RCC 7860 (cell line): ENCODE data around the gene CARMIL1.

Experiments used
- DNase-seq: peaks from one replicate; pipeline ENCODE4 v3.0.0-alpha.2; 2015; ENCODE audit warnings: low spot score
- FAIRE-seq: peaks from 2 replicates; lab custom pipeline; 2012; peaks lifted over from hg19 to GRCh38; lab: Jason Lieb, UNC

The CARMIL1 gene

DNA sequence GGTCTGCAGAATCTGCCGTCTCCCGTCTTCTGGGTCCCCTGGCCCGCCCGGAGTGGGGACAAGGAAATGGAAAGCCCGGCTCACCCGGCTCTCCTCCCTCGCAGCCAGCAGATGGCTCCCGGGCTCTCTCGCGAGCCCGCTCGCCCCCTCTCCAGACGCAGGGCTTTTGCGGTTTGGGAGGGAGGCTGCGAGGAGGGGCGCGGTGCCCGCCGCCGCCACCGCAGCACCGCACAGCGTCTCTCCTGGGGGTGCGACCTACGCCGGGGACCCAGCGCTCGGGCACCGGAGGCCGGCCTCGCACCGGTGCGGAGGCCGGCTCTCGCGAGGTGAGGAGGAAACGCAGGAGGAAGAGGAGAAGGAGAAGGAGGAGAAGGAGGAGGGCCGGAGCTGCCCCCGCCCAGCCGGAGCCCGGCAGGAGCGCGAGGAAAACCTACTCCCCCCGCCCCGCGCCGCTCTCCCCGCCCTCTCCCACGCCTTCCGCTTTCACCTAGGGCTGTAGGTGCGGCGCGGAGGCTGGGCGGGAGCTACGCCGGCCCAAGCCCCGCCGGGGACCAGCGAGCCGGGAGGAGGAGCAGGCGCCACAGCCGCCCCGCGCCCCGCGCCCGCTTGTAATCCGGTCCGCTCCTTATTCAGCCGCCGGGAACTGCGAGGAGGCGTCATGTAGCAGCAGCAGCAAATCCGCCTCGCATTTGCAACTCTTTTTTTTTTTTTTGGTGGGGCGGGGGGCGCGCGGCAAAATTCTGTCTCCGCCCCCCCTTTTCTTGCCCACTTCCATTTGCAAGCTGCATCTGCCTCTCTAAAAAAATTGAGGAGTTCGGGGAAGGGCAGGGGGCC is at the start of gene CARMIL1:
CARMIL1 (plus strand) TSS at position 461 of the 834 bp plus-strand sequence. CDS start 422 bp downstream, outside the sequence.
- DNase-seq (peak; percentile 78), FAIRE-seq (no peak)

DNA sequence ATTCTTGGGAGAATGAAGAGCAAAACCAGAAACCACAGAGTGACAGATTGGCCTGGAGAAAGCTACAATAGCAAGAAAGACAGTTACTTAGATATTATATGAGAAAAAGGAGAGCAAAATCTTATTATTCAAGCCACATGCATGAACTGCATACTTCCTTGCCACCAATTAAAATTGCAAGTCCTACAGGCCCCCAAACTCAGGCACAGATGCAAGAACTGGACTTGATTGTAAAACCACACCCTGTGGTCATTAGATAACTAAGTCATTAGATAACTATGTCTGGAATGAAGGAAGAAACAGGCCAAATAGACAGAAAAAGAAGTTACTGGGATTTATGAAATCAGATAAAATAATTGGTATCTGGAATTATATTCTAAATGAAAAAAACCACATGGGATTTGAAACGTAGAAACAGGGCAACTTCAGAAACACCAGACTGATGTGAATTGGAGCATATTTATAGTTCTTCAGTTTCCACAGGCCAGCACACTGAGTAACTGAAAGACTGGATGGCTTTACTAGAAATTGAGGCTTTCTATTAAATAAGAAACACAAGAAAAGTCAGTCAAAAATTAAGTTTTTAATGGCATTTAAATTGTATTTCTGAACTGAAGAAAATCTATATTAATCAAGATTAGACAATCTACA is 49.4 kb upstream of the CARMIL1 start:
- FAIRE-seq (peak; percentile 87), DNase-seq (peak; percentile 56)

DNA sequence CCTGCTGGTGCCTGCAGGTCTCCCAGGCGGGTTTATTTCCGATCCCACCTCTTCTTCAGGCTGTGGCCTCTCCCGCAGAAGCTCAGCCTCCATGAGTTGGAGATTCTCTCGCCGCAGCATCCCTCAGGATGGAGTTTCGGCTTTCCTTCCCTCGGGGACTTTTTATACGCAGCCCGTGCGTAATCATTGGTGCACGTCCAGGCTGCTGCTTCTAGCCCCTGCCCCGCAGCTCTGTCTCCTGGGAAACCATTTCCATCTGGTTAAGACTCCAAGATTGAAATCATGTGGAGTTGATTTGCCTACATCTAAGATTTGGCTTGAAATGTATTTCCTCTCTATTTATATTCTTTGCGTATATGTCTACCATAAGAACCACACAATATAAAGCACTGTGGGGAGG is 46.7 kb upstream of the CARMIL1 start:
- DNase-seq (no peak), FAIRE-seq (no peak)

- DNase-seq, result no peak
- no peak for FAIRE-seq
Measured at GRCh38 chr6:25233226-25233625, 45.9 kb upstream of the CARMIL1 start.

GRCh38 chr6:25237579-25237978 is 41.6 kb upstream of the CARMIL1 start:
- DNase-seq, result no peak
- no peak for FAIRE-seq

DNA sequence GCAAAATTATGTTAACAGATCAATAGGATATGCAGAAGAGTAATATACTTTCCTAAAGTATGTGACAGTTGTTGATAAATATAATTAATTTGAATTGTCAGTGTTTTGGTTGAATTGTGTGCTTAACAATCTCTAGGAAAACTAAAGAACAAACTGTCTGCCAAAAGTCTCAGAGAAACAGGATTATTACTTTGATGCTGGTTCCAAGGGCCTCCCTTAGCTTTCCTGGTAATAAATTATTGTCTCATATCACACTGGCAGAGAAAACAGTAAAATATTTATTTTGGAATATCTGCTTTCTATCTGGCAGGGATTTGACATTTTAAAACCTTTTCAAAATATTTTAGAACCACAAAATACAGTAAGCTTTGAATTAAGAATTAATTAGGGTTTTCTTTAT is 40.1 kb upstream of the CARMIL1 start:
- DNase-seq, result no peak
- FAIRE-seq, result no peak

DNA sequence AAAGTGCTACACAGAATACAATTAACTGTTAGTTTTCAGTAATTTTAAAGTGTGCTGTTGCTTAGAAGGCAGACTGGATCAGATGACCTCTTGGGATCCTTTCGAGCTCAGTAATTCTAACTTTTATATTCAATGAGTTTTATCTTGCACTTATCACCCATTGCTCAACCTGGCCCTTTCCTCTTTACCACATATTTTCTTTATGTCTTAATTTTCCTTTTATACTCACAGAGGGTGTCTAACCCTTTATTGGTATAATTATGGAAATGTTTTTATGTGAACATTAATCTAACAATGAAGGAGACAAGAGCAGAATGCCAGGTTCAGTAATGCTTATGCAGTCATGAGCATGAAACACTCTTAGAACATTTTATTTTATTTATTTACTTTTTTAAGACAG is 39.7 kb upstream of the CARMIL1 start:
- DNase-seq (no peak), FAIRE-seq (no peak)

DNA sequence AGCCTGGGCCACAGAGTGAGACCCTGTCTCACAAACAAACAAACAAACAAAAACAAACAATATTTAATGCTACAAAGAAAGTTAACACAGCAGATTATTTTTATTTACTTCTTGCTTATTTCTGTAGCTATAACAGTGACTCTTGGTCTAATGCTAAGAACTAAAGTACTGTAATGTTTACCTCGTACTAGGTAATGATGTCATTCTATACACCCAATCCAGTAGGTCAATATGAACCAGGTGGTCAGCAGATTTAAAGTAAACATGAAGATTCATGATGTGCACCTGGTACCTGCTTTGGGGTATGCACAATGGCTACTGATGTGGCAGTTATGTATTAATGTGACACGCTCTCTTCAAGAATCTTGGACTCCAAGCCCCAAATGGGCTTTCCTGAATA is 36.6 kb upstream of the CARMIL1 start:
- no peak for FAIRE-seq
- no peak for DNase-seq

DNA sequence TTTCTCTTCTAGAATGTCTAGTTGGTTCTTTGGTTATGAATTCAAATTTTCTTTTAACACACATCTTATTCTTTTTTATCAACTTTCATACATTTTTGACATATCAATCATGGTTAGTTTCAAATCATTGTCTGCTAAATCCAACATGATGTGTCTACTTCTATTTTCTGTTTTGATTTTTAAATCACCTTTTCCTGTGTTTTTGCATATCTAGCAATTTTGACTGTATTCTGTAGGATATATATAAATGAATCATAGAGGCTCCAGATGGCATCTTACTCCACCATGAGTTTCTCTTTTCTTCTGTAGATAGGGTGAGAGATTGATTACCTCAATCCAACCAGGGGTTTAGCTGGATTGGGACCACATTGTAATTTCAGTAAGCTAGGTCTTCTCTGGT is 34.3 kb upstream of the CARMIL1 start:
- no peak for FAIRE-seq
- DNase-seq, result no peak

DNA sequence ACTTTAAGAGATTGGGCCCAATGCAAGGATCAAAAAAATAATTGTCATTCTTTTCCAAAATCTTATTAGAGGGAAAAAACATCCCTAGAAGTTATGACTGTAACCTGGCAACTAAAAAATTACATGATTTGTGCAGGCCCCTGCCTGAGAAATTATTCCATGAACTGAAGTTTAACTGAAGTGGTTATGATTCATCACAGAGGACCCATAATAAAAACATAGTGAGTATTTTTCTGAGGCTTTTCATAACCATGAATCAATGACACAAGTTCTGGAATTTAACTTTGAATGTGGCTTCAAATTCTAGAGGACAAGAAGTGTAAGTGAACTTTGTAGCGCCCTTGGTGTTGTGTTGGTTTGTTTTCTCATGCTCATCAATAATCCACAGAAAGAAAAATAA is 31.1 kb upstream of the CARMIL1 start:
- FAIRE-seq, result peak; percentile 69

DNA sequence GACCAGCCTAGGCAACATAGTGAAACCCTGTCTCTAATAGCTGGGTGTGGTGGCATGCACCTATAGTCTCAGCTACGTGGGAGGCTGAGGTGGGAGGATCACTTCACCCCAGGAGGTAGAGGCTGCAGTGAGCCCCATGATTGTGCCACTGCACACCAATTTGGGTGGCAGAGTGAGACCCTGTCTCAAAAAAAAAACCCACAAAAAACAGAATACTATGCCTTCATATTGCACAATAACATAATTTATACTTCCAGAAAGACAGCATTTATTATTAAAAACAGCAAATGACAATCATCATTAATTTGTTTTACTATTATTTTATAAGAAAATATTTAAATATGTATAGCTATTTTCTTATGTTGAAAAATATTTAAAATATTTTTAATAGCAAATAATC is 30.0 kb upstream of the CARMIL1 start:
- DNase-seq (no peak), FAIRE-seq (no peak)

More for the DNA sequence above, 31.1 kb upstream of the CARMIL1 start:
- DNase-seq, result peak; percentile 65

DNA sequence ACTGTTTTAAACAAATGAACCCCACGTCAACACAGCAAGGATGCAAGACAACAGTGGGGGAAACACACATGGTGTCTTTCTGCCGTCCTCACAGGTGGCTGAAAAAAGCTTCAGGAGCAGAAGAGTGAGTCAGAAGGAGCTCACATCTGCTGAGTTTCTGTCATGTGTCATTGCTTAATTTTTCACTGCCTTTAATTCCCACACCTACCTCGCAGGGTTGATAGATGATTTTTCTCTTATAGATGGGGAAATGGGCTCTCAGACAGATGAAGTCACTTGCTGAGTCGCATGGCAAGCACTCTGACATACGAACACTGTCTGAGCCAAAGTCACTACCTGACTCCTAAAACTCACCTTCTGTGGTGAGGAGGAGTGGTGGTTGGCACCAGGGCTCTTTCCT is 28.3 kb upstream of the CARMIL1 start:
- DNase-seq (peak; percentile 48), FAIRE-seq (peak; percentile 49)

DNA sequence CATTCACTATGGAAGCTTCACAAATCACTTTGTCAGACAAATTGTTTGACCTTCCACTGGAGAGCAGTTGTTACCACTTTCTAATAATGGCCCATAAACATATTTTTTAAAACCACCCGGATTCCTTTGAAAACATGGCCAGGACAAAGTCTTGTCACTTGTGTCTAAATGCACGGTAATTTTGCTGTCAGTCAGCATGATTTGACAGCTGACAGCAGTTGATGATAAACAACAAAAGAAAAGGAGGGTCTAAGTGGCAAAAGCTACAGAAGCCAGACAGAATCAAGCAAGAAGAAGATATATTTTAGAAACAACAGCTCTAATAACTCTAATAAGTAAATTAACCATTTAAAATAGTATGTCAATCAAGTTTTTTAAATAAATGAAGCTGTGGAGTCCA is 27.7 kb upstream of the CARMIL1 start:
- FAIRE-seq, result no peak
- no peak for DNase-seq

DNA sequence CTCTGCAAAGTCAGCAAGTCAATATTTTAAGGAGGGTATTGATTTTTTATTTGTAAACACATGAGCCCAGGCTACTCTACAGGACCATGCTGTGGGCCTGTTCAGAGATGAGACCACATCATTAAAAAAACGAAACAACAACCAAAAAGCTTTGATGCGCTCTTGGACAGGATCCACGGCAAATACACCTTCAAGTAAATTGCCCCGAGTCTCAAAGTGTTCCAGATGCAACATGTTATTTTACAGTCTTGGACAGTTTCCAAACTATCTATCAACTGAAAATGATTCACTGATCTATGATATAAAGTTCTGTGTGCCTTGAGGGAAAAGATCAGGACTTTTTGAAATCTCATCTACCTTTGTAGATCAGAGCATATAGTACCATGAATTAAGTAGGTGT is 25.8 kb upstream of the CARMIL1 start:
- FAIRE-seq (no peak), DNase-seq (no peak)

GRCh38 chr6:25254671-25255070 is 24.5 kb upstream of the CARMIL1 start:
- DNase-seq (no peak), FAIRE-seq (no peak)

DNA sequence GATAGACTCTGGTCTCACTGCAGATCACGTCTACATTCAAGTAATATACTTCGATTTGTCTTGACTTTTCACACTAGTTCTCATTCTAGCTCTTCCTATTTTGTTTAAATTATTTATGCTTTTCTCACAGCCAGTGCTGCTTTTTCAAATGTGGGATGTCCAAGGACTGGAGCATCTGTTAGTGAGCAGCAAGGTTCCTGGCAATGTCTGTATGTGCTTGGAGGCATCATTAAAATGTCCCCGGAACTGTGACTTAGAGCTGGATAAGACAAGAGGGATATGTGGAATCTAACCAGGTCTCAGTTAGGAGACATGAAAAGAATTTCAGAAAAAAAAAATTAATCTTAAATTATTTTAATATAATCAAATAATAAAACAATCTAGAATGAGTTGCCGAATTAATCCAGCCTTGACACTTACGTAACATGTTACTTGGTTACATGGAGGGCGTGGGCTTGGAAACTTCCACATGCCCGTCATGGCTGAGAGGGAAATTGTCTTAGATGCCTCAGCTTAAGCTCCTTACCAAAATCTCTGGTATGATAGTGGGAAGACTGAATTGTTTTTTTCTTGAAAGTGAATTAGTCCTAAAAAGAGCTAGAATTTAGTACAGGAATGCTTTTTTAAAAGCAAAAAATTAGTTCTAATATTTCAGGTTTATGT is 21.4 kb upstream of the CARMIL1 start:
- DNase-seq, result no peak
- FAIRE-seq, result no peak

DNA sequence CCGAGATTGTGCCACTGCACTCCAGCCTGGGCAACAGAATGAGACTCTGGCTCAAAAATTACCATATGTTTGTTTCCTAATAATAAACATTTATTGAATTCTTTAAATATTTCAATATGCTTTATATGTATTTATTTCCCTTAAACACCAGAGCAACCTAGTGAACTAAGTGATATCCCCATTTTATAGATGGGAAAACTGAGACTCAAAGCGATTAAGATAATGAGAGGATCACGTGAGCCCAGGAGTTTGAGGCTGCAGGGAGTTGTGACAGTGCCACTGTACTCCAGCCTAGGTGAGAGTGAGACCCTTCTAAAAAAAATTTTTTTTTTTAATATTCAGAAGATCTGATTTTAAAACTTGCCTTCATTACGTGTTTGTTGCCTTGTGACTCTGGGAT is 19.4 kb upstream of the CARMIL1 start:
- FAIRE-seq (no peak), DNase-seq (no peak)

- peak; percentile 46 for DNase-seq
- FAIRE-seq, result peak; percentile 59
Measured at GRCh38 chr6:25263657-25264056, 15.5 kb upstream of the CARMIL1 start.

GRCh38 chr6:25266456-25267100 is 12.6 kb upstream of the CARMIL1 start:
- DNase-seq (no peak), FAIRE-seq (no peak)

GRCh38 chr6:25267662-25268061 is 11.5 kb upstream of the CARMIL1 start:
- DNase-seq (no peak), FAIRE-seq (no peak)

GRCh38 chr6:25270559-25270958 is 8.6 kb upstream of the CARMIL1 start:
- DNase-seq (no peak), FAIRE-seq (no peak)
